ENCODE results near the gene SCGB1D1.

SCGB1D1 gene

GRCh38 chr11:62153087-62153395 is 37.0 kb upstream of the SCGB1D1 start:
- H3K36me3 ChIP-seq, result peaks cover 49% of the 10 kb centered on the region

GRCh38 chr11:62153617-62154016 is 36.4 kb upstream of the SCGB1D1 start:
- TF ChIP-seq, protein P1, sequence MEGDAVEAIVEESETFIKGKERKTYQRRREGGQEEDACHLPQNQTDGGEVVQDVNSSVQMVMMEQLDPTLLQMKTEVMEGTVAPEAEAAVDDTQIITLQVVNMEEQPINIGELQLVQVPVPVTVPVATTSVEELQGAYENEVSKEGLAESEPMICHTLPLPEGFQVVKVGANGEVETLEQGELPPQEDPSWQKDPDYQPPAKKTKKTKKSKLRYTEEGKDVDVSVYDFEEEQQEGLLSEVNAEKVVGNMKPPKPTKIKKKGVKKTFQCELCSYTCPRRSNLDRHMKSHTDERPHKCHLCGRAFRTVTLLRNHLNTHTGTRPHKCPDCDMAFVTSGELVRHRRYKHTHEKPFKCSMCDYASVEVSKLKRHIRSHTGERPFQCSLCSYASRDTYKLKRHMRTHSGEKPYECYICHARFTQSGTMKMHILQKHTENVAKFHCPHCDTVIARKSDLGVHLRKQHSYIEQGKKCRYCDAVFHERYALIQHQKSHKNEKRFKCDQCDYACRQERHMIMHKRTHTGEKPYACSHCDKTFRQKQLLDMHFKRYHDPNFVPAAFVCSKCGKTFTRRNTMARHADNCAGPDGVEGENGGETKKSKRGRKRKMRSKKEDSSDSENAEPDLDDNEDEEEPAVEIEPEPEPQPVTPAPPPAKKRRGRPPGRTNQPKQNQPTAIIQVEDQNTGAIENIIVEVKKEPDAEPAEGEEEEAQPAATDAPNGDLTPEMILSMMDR (IDR thresholded peaks at IDR 0.05; ENCODE audit: low read depth, low read length), result no peak
- DNase-seq, result no peak
- H3K4me3 ChIP-seq (ENCODE audit: low read depth, low read length), result no peak overlapping the region
- H3K9me3 ChIP-seq (ENCODE audit: severe bottlenecking), result no peaks in the 10 kb centered on the region
- peaks cover 43% of the 10 kb centered on the region for H3K36me3 ChIP-seq
- no peak overlapping the region for H3K27ac ChIP-seq
- no peaks in the 10 kb centered on the region for H3K27me3 ChIP-seq (ENCODE audit: insufficient read depth, low read depth, severe bottlenecking)

More at GRCh38 chr11:62153087-62153395, 37.0 kb upstream of the SCGB1D1 start:
- Histone ChIP-seq H3K27ac (no peak overlapping the region), H3K4me3 (ENCODE audit: low read depth, low read length) (no peak overlapping the region), H3K27me3 (ENCODE audit: insufficient read depth, low read depth, severe bottlenecking) (no peaks in the 10 kb centered on the region), H3K9me3 (ENCODE audit: severe bottlenecking) (no peaks in the 10 kb centered on the region)
- TF ChIP-seq, protein P1 (IDR thresholded peaks at IDR 0.05; ENCODE audit: low read depth, low read length), result no peak
- no peak for DNase-seq

DNA sequence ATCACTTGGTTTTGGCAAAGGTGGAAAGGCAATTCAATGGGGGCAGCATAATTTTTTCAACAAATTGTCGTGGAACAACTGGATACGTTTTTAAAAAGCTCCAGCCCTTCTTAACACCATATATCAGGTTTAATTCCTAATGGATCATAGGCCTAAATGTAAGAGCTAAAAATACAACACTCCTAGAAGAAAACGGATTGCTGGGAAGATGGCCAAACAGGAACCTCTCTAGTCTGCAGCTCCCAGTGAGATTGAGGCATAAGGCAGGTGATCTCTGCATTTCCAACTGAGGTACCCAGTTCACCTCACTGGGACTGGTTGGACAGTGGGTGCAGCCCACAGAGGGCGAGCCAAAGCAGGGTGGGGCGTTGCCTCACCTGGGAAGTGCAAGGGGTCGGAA is 32.4 kb upstream of the SCGB1D1 start:
- DNase-seq, result no peak
- TF ChIP-seq, protein P1 (IDR thresholded peaks at IDR 0.05; ENCODE audit: low read depth, low read length), result no peak
- Histone ChIP-seq H3K36me3 (peaks cover 9% of the 10 kb centered on the region), H3K9me3 (ENCODE audit: severe bottlenecking) (no peaks in the 10 kb centered on the region), H3K4me3 (ENCODE audit: low read depth, low read length) (no peak overlapping the region), H3K27me3 (ENCODE audit: insufficient read depth, low read depth, severe bottlenecking) (peaks cover 2% of the 10 kb centered on the region), H3K27ac (no peak overlapping the region)

GRCh38 chr11:62166371-62166770 is 23.6 kb upstream of the SCGB1D1 start:
- Histone ChIP-seq H3K27ac (no peak overlapping the region), H3K27me3 (ENCODE audit: insufficient read depth, low read depth, severe bottlenecking) (no peaks in the 10 kb centered on the region), H3K36me3 (no peaks in the 10 kb centered on the region), H3K9me3 (ENCODE audit: severe bottlenecking) (no peaks in the 10 kb centered on the region), H3K4me3 (ENCODE audit: low read depth, low read length) (no peak overlapping the region)
- no peak for DNase-seq
- TF ChIP-seq, protein P1 (IDR thresholded peaks at IDR 0.05; ENCODE audit: low read depth, low read length), result no peak

DNA sequence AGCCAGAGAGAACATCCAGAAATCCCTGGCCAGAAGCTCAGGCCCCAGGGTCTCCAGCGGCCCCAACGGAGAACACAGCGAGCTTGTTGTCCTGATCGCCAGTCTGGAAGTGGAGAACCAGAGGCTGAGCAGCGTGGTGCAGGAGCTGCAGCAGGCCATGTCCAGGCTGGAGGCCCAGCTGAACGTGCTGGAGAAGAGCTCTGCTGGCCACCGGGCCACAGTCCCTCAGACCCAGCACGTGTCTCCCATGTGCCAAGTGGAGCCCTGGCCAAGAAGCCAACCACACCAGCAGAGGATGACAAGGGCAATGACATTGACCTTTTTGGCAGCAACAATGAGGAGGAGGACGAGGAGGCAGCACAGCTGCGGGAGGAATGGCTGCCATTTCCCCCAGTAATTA is 20.6 kb upstream of the SCGB1D1 start:
- Histone ChIP-seq H3K36me3 (no peaks in the 10 kb centered on the region), H3K27me3 (ENCODE audit: insufficient read depth, low read depth, severe bottlenecking) (no peaks in the 10 kb centered on the region), H3K4me3 (ENCODE audit: low read depth, low read length) (no peak overlapping the region), H3K27ac (no peak overlapping the region), H3K9me3 (ENCODE audit: severe bottlenecking) (no peaks in the 10 kb centered on the region)
- TF ChIP-seq, protein P1 (IDR thresholded peaks at IDR 0.05; ENCODE audit: low read depth, low read length), result no peak
- DNase-seq, result no peak

GRCh38 chr11:62169935-62170334 is 20.1 kb upstream of the SCGB1D1 start:
- Histone ChIP-seq H3K36me3 (no peaks in the 10 kb centered on the region), H3K27ac (no peak overlapping the region), H3K27me3 (ENCODE audit: insufficient read depth, low read depth, severe bottlenecking) (no peaks in the 10 kb centered on the region), H3K4me3 (ENCODE audit: low read depth, low read length) (no peak overlapping the region), H3K9me3 (ENCODE audit: severe bottlenecking) (no peaks in the 10 kb centered on the region)
- TF ChIP-seq, protein P1 (IDR thresholded peaks at IDR 0.05; ENCODE audit: low read depth, low read length), result no peak
- DNase-seq, result no peak

Data from WERI-Rb-1 (cell line).